Measurements from ENCODE around the gene STK11. TPM values are rescaled to one million over a fixed set of nuclear protein-coding genes. Genes with fewer than 3 reads are reported as not detected.
"Not testable (repeated sequence)": the region's sequence is repeated elsewhere in the genome, so short reads cannot be mapped to it uniquely, and the experiment has no call there.

STK11 gene
- total RNA-seq, 1 donor from 2014 or later: 80.4 TPM

GRCh38 chr19:1241417-1242095 is 36.0 kb downstream of the STK11 start, which contains the start of gene ATP5F1D:
TSS of gene ATP5F1D (plus strand) at chr19:1241751. CDS start at chr19:1241851, 100 bp downstream.
- DNase-seq (ENCODE audit: low read depth): no peak
- H3K4me3 ChIP-seq (ENCODE audit: low read depth, low read length): peak within 1 kb of the TSS; percentile 82
- no peak for TF ChIP-seq CTCF (conservative IDR thresholded peaks at IDR 0.05; ENCODE audit: low read depth, low read length)

- peak overlapping the region; percentile 82 for H3K4me3 ChIP-seq (ENCODE audit: low read depth, low read length)
- no peak for DNase-seq (ENCODE audit: low read depth)
- TF ChIP-seq CTCF (conservative IDR thresholded peaks at IDR 0.05; ENCODE audit: low read depth, low read length): peak; percentile 86
These were observed 38.5 kb downstream of the STK11 start for GRCh38 chr19:1243768-1244692.

GRCh38 chr19:1244693-1245451 is 39.3 kb downstream of the STK11 start:
- no peak for TF ChIP-seq CTCF (conservative IDR thresholded peaks at IDR 0.05; ENCODE audit: low read depth, low read length)
- H3K4me3 ChIP-seq (ENCODE audit: low read depth, low read length): peak overlapping the region; percentile 37
- DNase-seq (ENCODE audit: low read depth): no peak

GRCh38 chr19:1245494-1246264 is 40.1 kb downstream of the STK11 start:
- H3K4me3 ChIP-seq (ENCODE audit: low read depth, low read length): peak overlapping the region; percentile 5
- no peak for TF ChIP-seq CTCF (conservative IDR thresholded peaks at IDR 0.05; ENCODE audit: low read depth, low read length)
- no peak for DNase-seq (ENCODE audit: low read depth)

GRCh38 chr19:1246265-1247087 is 40.9 kb downstream of the STK11 start:
- not testable (repeated sequence) for H3K4me3 ChIP-seq (ENCODE audit: low read depth, low read length); DNase-seq (ENCODE audit: low read depth)

- TF ChIP-seq CTCF (conservative IDR thresholded peaks at IDR 0.05; ENCODE audit: low read depth, low read length): no peak
- H3K4me3 ChIP-seq (ENCODE audit: low read depth, low read length): peak overlapping the region; percentile 76
- DNase-seq (ENCODE audit: low read depth): no peak
These were observed 42.2 kb downstream of the STK11 start for GRCh38 chr19:1247748-1248138.
